ENCODE measurements around the gene TFCP2L1.
"Not testable (repeated sequence)": the region's sequence is repeated elsewhere in the genome, so short reads cannot be mapped to it uniquely, and the experiment has no call there.

The TFCP2L1 gene

DNA sequence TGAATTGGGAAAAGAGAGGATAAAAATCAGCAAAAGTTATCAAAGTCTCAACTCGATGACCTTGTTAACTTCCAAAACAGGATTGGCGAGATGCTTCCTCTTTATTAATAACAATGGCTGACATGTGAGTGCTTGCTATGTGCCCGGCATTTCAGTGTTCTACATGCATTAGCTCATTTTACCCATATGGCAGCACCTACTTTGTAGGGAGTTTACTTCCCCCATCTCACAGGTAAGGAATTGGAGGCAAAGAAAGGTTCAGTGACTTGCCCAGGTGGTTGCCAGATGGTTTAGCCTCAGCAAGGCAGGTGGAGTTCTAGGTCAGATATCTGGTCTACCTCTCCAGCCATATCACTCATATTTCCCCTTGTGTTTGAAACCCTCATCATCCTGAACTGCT lies 12.4 kb downstream of the TFCP2L1 start:
- Histone ChIP-seq H3K9ac (ENCODE audit: low read depth, low read length, poor library complexity) (no peak overlapping the region), H3K18ac (ENCODE audit: low read length) (no peak overlapping the region), H3K27me3 (ENCODE audit: control insufficient read depth in 3 of 3, insufficient read depth in 3 of 3, low read depth in 1 of 3, low read length in 3 of 3) (peaks cover 0 to 23% (median 0%) of the 10 kb centered on the region in 3 experiments), H3K23ac (ENCODE audit: low read depth, low read length, poor library complexity) (no peak overlapping the region), H2BK12ac (ENCODE audit: low read length) (no peak overlapping the region), H2BK5ac (ENCODE audit: low read length) (no peak overlapping the region), H3K14ac (ENCODE audit: low read length) (no peak overlapping the region), H3K36me3 (replicated peaks in 1 of 2; ENCODE audit: control insufficient read depth in 2 of 2, insufficient read depth in 2 of 2, low read length in 2 of 2) (no peaks in the 10 kb centered on the region), H3K27ac (replicated peaks; ENCODE audit: low read length) (no peak overlapping the region), H4K8ac (ENCODE audit: low read depth, low read length) (no peak overlapping the region), H3K4ac (ENCODE audit: low read length) (no peak overlapping the region), H2AFZ (ENCODE audit: low read length) (no peak overlapping the region), H2AK5ac (ENCODE audit: low read depth, low read length) (no peak overlapping the region), H2BK120ac (ENCODE audit: low read depth, low read length) (no peak overlapping the region), H2BK15ac (ENCODE audit: low read length) (no peak overlapping the region), H3K9me3 (replicated peaks in 1 of 2; ENCODE audit: control insufficient read depth in 2 of 2, insufficient read depth in 1 of 2, low read depth in 1 of 2, low read length in 2 of 2) (no peaks in the 10 kb centered on the region), H3K4me3 (ENCODE audit: low read length in 2 of 2) (no peak overlapping the region), H3K4me1 (ENCODE audit: control insufficient read depth in 2 of 2, insufficient read depth in 1 of 2, low read depth in 1 of 2, low read length in 2 of 2) (no peaks in the 10 kb centered on the region), H3K79me1 (ENCODE audit: low read depth, low read length) (no peaks in the 10 kb centered on the region), H4K91ac (ENCODE audit: low read depth, low read length, poor library complexity) (no peak overlapping the region), H3K4me2 (ENCODE audit: insufficient read depth, low read length, poor library complexity, severe bottlenecking) (no peak overlapping the region)
- DNase-seq (ENCODE audit: low spot score): no peak
- WGBS, 2 donors (ENCODE audit: extremely low coverage in 2 of 2, insufficient read length in 2 of 2, insufficient replicate concordance in 1 of 2): no CpG with 5 or more reads among the region's 3 CpGs

GRCh38 chr2:121269436-121269835 lies 15.6 kb downstream of the TFCP2L1 start:
- H2AFZ ChIP-seq (ENCODE audit: low read length); H2BK12ac ChIP-seq (ENCODE audit: low read length); H2BK15ac ChIP-seq (ENCODE audit: low read length); H3K23ac ChIP-seq (ENCODE audit: low read depth, low read length, poor library complexity); H3K4me3 ChIP-seq (ENCODE audit: low read length in 2 of 2); H3K36me3 ChIP-seq (replicated peaks in 1 of 2; ENCODE audit: control insufficient read depth in 2 of 2, insufficient read depth in 2 of 2, low read length in 2 of 2); H4K8ac ChIP-seq (ENCODE audit: low read depth, low read length); H4K91ac ChIP-seq (ENCODE audit: low read depth, low read length, poor library complexity); H2BK120ac ChIP-seq (ENCODE audit: low read depth, low read length); H3K4me1 ChIP-seq (ENCODE audit: control insufficient read depth in 2 of 2, insufficient read depth in 1 of 2, low read depth in 1 of 2, low read length in 2 of 2); H3K79me1 ChIP-seq (ENCODE audit: low read depth, low read length); H3K4ac ChIP-seq (ENCODE audit: low read length); H3K9me3 ChIP-seq (replicated peaks in 1 of 2; ENCODE audit: control insufficient read depth in 2 of 2, insufficient read depth in 1 of 2, low read depth in 1 of 2, low read length in 2 of 2); H3K4me2 ChIP-seq (ENCODE audit: insufficient read depth, low read length, poor library complexity, severe bottlenecking); H2BK5ac ChIP-seq (ENCODE audit: low read length); H2AK5ac ChIP-seq (ENCODE audit: low read depth, low read length); H3K18ac ChIP-seq (ENCODE audit: low read length); H3K27ac ChIP-seq (replicated peaks; ENCODE audit: low read length); DNase-seq (ENCODE audit: low spot score); H3K9ac ChIP-seq (ENCODE audit: low read depth, low read length, poor library complexity); H3K14ac ChIP-seq (ENCODE audit: low read length): not testable (repeated sequence)
- H3K27me3 ChIP-seq (ENCODE audit: control insufficient read depth in 3 of 3, insufficient read depth in 3 of 3, low read depth in 1 of 3, low read length in 3 of 3): peaks cover 0 to 23% (median 0%) of the 10 kb centered on the region in 3 experiments
- WGBS, 2 donors (ENCODE audit: extremely low coverage in 2 of 2, insufficient read length in 2 of 2, insufficient replicate concordance in 1 of 2): no CpG with 5 or more reads among the region's 7 CpGs

DNA sequence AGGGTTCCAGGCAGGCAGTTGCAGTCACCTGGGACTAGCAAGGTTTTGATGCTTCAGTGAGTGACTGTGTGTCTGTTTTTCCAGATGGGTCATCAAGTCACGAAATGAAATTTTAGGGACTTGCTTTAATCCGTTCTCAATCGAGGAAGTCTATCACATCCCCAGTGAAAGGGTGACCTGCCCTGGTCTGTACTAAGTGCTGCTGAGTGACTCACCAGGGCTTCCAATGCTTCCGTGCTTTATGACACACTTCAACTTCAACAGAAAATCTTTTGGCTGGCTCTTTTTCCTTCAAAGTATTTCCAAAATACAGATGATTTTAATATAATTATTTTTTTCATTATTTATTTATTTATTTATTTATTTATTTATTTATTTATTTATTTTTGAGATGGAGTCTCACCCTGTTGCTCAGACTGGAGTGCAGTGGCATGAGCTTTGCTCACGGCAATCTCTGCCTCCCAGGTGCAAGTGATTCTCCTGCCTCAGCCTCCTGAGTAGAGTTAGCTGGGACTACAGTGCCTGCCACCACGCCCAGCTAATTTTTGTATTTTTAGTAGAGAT lies 18.4 kb downstream of the TFCP2L1 start:
- H3K4ac ChIP-seq (ENCODE audit: low read length): no peak overlapping the region
- H3K14ac ChIP-seq (ENCODE audit: low read length): no peak overlapping the region
- H3K36me3 ChIP-seq (replicated peaks in 1 of 2; ENCODE audit: control insufficient read depth in 2 of 2, insufficient read depth in 2 of 2, low read length in 2 of 2): no peaks in the 10 kb centered on the region
- no peak overlapping the region for H2BK15ac ChIP-seq (ENCODE audit: low read length)
- no peak overlapping the region for H4K8ac ChIP-seq (ENCODE audit: low read depth, low read length)
- H3K79me1 ChIP-seq (ENCODE audit: low read depth, low read length): no peaks in the 10 kb centered on the region
- no peak overlapping the region for H2AK5ac ChIP-seq (ENCODE audit: low read depth, low read length)
- no peak for DNase-seq (ENCODE audit: low spot score)
- H2AFZ ChIP-seq (ENCODE audit: low read length): no peak overlapping the region
- H2BK5ac ChIP-seq (ENCODE audit: low read length): no peak overlapping the region
- H3K4me2 ChIP-seq (ENCODE audit: insufficient read depth, low read length, poor library complexity, severe bottlenecking): no peak overlapping the region
- H3K9me3 ChIP-seq (replicated peaks in 1 of 2; ENCODE audit: control insufficient read depth in 2 of 2, insufficient read depth in 1 of 2, low read depth in 1 of 2, low read length in 2 of 2): peaks cover 0 to 2% of the 10 kb centered on the region in 2 donors
- H3K4me3 ChIP-seq (ENCODE audit: low read length in 2 of 2): no peak overlapping the region
- H3K4me1 ChIP-seq (ENCODE audit: control insufficient read depth in 2 of 2, insufficient read depth in 1 of 2, low read depth in 1 of 2, low read length in 2 of 2): no peaks in the 10 kb centered on the region
- H3K18ac ChIP-seq (ENCODE audit: low read length): no peak overlapping the region
- H3K9ac ChIP-seq (ENCODE audit: low read depth, low read length, poor library complexity): no peak overlapping the region
- H2BK12ac ChIP-seq (ENCODE audit: low read length): no peak overlapping the region
- H3K27ac ChIP-seq (replicated peaks; ENCODE audit: low read length): no peak overlapping the region
- H3K23ac ChIP-seq (ENCODE audit: low read depth, low read length, poor library complexity): no peak overlapping the region
- H2BK120ac ChIP-seq (ENCODE audit: low read depth, low read length): no peak overlapping the region
- no peak overlapping the region for H4K91ac ChIP-seq (ENCODE audit: low read depth, low read length, poor library complexity)
- WGBS, 2 donors (ENCODE audit: extremely low coverage in 2 of 2, insufficient read length in 2 of 2, insufficient replicate concordance in 1 of 2): no CpG with 5 or more reads among the region's 6 CpGs
- H3K27me3 ChIP-seq (ENCODE audit: control insufficient read depth in 3 of 3, insufficient read depth in 3 of 3, low read depth in 1 of 3, low read length in 3 of 3): peaks cover 0 to 2% (median 0%) of the 10 kb centered on the region in 3 experiments

- Histone ChIP-seq H3K4me3 (ENCODE audit: low read length in 2 of 2) (no peak overlapping the region), H3K27ac (replicated peaks; ENCODE audit: low read length) (no peak overlapping the region), H3K9me3 (replicated peaks in 1 of 2; ENCODE audit: control insufficient read depth in 2 of 2, insufficient read depth in 1 of 2, low read depth in 1 of 2, low read length in 2 of 2) (peaks cover 0 to 2% of the 10 kb centered on the region in 2 donors), H2BK120ac (ENCODE audit: low read depth, low read length) (no peak overlapping the region), H3K23ac (ENCODE audit: low read depth, low read length, poor library complexity) (peak overlapping the region; percentile 31), H3K36me3 (replicated peaks in 1 of 2; ENCODE audit: control insufficient read depth in 2 of 2, insufficient read depth in 2 of 2, low read length in 2 of 2) (no peaks in the 10 kb centered on the region), H4K8ac (ENCODE audit: low read depth, low read length) (no peak overlapping the region), H3K14ac (ENCODE audit: low read length) (no peak overlapping the region), H3K27me3 (ENCODE audit: control insufficient read depth in 3 of 3, insufficient read depth in 3 of 3, low read depth in 1 of 3, low read length in 3 of 3) (no peaks in the 10 kb centered on the region), H3K79me1 (ENCODE audit: low read depth, low read length) (no peaks in the 10 kb centered on the region), H3K4me2 (ENCODE audit: insufficient read depth, low read length, poor library complexity, severe bottlenecking) (no peak overlapping the region), H2AFZ (ENCODE audit: low read length) (no peak overlapping the region), H4K91ac (ENCODE audit: low read depth, low read length, poor library complexity) (no peak overlapping the region), H2AK5ac (ENCODE audit: low read depth, low read length) (peak overlapping the region; percentile 88), H3K4me1 (ENCODE audit: control insufficient read depth in 2 of 2, insufficient read depth in 1 of 2, low read depth in 1 of 2, low read length in 2 of 2) (no peaks in the 10 kb centered on the region), H2BK5ac (ENCODE audit: low read length) (no peak overlapping the region), H3K4ac (ENCODE audit: low read length) (peak overlapping the region; percentile 37), H2BK15ac (ENCODE audit: low read length) (peak overlapping the region; percentile 67), H3K18ac (ENCODE audit: low read length) (peak overlapping the region; percentile 76), H3K9ac (ENCODE audit: low read depth, low read length, poor library complexity) (no peak overlapping the region), H2BK12ac (ENCODE audit: low read length) (no peak overlapping the region)
- DNase-seq (ENCODE audit: low spot score): no peak
- WGBS, 2 donors (ENCODE audit: extremely low coverage in 2 of 2, insufficient read length in 2 of 2, insufficient replicate concordance in 1 of 2): no CpG with 5 or more reads among the region's 9 CpGs
Observed at GRCh38 chr2:121263996-121264715, 20.8 kb downstream of the TFCP2L1 start.

All from neuronal stem cell (in vitro differentiated cells).